H1 (cell line): ENCODE results near the gene TMEM163. TPM values are rescaled to one million over a fixed set of nuclear protein-coding genes. Genes with fewer than 3 reads are reported as not detected.

Experiments used
- CTCF ChIP-seq, 3 experiments: IDR thresholded peaks; 1 replicate in 2 of 3; 2 replicates in 1 of 3; pipeline versions ENCODE4 v1.5.1 to v1.6.1; 2011; ENCODE audit warnings: low read length in 3 of 3, mild to moderate bottlenecking in 3 of 3, inconsistent platforms in 2 of 3, low read depth in 1 of 3, moderate library complexity in 1 of 3; ENCODE audit not compliant: insufficient read depth in 1 of 3; ENCODE audit errors: control extremely low read depth in 1 of 3
- polyA plus RNA-seq, 7 experiments: library from polyadenylated mRNA; depleted of rRNA in 3 of 7; stranded (reverse) in 5 of 7; unstranded in 2 of 7; fragments of >200 nt in 5 of 7; fragments of 200-250 nt in 2 of 7; gene quantifications; 1 replicate in 5 of 7; 2 replicates in 1 of 7; 4 replicates in 1 of 7; pipeline versions ENCODE4 v1.2.1 to v1.2.3, GENCODE V29; 2011 to 2013; ENCODE audit warnings: missing spikeins in 2 of 7, mixed read lengths in 2 of 7
- total RNA-seq: library from RNA; stranded (reverse); fragmentation: NEBNext Ultra II Directional; extraction: Animal tissue kit (Norgen Biotek cat#: 25700); gene quantifications from 2 replicates; pipeline ENCODE4 v1.2.1, GENCODE V29; 2021

TMEM163 gene
- total and polyA plus RNA-seq, 2 of the 8 experiments (the other 6 are each of a cell fraction or from before 2014, with no cell fraction given), result 2.8 to 3.2 TPM

GRCh38 chr2:134692499-134692898, 26.3 kb downstream of the TMEM163 start (continued):
- TF ChIP-seq CTCF (IDR thresholded peaks at IDR 0.05; ENCODE audit: control extremely low read depth in 1 of 3, insufficient read depth in 1 of 3, low read depth in 1 of 3, low read length in 3 of 3), result peak in 1 of 3 experiments; percentile 29; a peak in 1 of 4 replicates
